Activated naive CD4-positive, alpha-beta T cell treated with anti-CD3 and anti-CD28 coated beads, Interleukin-2, amount 50 U/mL, for 16 hours (primary cell): ENCODE data around the gene RNF152.

Experiments used
- DNase-seq: peaks from one replicate; pipeline ENCODE4 v3.0.0-alpha.2; 2020

RNF152 gene

DNA sequence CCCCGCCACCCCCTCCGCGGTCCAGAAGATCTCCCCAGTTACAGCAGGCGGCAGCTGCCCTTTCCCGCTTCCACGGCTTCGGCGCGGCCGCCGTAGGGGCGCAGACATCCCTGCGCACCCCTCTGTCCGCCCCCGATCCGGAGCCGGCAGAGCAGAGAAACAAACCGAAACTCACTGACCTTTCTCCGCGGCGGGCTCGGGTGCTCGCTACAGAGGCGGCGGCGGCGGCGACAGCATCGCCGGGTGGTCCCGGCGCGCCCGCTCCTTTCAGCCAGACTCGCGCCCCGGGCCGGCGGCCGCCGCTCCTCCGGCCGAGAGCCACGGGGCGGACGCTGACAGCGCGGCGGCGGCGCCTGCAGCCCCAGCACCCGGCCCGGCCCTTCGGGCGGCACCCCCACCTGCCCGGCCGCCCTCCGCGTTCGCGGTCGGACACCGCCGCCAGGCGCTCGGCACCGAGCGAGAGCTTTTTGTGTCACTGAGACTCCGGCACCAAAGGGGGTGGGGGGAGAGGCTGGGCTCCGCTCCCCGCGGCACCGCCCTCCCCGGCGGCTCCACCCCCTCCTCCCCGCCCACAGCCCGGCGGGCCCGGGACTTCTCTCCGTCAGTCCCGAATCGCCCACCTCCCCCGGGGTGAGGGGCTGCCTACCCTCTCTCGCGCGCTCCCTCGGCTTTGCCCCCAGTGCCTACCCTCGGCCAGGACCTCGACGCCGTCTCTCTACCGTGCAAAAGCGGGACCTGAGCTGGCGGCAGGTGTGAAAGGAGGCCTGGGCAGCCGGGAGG is 1.4 kb upstream of the RNF152 start:
- DNase-seq: peak; percentile 73

DNA sequence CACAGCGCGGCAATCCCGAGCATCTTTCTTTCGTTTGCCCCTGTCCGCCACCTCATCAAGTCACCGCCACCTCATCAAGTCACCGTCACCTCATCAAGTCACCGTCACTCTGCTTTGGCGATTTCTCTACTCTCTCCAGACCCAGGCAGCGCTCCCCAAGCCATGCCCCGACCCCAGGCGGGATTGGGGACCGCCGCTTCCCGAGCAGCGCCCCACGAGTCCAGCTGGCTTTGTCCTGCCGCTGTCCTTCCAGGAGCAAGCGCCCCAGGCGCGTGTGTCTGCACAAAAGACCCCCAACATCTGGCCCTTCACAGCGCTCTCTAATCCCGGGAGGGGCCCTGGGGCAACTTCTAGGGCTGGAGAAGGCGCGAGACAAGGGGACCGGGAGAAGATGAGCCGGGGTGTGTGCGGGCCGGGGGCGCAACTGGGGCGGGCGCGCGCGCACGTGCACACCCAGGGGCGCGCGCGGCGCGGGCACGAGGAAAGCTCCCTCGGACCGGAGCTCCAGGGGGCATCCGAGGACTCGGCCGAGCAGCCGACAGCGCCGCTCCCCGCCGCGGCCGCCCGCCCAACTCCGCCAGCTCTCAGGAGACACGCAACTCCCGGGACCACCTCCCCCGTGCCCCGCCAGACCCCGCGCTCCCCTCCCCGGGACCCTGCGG is 633 bp upstream of the RNF152 start:
- peak; percentile 36 for DNase-seq

DNA sequence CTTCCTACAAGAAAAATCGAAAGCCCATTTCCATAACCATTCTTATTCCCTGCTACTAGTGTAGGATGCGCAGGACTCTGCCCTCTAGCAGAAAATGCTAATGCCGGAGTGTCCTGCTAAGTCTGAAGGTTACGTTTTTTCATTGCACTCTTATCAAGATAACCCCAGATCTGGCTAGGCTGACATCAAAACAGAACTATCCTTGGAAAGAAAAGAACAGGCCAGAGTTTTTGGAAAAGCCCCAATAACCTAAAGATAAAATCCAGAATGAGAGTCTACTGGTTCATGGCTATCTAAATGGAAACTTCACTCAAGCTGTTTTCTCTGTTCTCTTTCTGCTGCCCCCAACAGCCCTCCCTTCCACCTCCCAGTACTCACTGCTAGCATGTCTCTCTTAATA is 913 bp downstream of the RNF152 start:
- DNase-seq: no peak

GRCh38 chr18:61891271-61891670 is 1.5 kb downstream of the RNF152 start:
- no peak for DNase-seq

DNA sequence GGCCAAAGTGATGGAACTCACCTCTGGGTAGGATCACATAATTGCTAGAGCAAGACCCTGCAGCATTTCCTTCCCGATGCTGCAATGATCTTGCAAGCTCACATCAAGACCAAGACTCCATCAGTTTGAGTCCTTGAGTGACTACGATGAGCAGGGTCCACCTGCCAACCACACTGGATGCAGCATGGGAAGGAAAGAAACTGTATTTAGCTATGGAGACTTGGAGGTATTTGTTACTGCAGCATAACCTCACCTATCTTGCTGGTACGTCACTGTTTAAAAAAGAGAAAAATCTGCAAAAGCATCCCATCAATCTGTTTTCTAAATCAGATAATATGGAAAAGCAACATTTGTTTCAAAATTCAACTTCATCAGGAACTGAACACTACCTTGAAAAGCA is 2.5 kb downstream of the RNF152 start:
- DNase-seq: no peak

DNA sequence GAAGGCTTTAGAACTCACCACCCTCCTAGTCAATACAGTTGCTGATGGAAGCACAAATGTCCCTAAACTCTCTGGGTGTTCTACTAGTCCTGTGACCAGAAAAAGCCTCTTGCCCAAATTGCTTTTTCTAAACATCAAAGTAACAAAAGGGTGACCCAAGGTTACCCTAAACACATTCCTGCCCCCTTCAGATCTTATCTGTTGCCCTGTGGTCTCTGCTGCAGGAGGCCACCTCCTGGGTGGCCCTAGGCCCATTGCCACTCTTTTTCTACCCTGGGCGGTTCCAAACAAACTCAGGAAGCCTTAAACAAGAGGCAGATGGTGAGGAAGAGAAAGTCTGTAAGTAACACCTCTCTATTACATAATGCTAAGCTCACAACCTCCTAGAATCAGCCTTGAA is 3.3 kb downstream of the RNF152 start:
- DNase-seq: no peak

GRCh38 chr18:61888622-61889021 is 4.2 kb downstream of the RNF152 start:
- DNase-seq: no peak

GRCh38 chr18:61887838-61888237 is 5.0 kb downstream of the RNF152 start:
- no peak for DNase-seq

DNA sequence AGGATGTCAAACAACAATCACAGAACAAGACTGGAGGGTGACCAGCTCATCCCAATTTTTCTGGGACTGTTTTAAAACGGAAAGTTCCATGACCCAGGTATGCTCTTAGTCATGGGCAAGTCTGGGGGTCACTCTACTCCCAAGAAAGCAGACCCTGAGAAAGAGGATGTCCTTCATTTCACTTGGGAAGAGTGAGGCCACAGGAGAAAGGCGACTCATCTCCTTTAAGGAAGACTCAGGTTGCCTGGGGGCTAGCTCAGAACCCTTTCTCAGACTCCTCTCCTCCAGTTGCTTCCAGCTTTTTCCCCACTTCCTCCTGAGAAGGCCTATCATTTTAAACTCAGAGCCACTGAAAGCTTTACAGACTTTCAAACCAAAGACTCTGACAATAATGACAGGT is 9.3 kb downstream of the RNF152 start:
- no peak for DNase-seq

DNA sequence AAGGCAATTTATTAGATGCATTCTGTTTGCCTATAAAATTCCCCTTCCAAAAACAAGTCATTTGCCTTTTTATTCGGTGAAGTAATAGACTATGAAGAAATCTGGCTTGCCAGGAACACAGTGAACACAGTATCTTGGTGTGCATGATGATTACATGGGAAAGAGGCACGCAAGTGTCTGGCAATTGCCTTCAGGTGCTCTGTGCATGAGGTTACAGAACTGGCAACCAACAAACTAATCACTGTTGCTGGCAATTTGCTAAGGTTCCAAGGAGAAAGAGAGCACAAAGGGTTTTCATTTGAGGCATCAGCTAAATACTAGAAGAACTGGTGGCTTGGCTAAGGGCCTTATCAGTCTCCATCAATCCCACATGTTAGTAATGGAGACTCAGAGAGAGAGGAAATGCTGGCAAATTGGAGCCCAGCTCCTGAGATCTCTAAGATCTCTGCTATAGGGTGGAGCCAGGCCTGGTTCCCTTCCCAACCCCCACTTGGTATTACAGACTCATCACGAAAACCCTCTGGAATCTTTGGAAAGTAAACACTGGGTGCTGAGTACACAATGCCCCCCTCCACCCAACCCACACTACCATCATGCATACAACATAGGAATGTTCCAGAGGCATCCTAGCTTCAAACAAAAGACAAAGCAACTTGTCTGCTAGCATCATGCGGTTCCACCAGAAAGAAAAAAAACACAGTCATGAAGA is 10.4 kb downstream of the RNF152 start:
- DNase-seq: no peak

GRCh38 chr18:61876899-61877298 is 15.9 kb downstream of the RNF152 start:
- DNase-seq: no peak

GRCh38 chr18:61870151-61870550 is 22.7 kb downstream of the RNF152 start:
- no peak for DNase-seq

GRCh38 chr18:61869636-61870035 is 23.2 kb downstream of the RNF152 start:
- DNase-seq: no peak

DNA sequence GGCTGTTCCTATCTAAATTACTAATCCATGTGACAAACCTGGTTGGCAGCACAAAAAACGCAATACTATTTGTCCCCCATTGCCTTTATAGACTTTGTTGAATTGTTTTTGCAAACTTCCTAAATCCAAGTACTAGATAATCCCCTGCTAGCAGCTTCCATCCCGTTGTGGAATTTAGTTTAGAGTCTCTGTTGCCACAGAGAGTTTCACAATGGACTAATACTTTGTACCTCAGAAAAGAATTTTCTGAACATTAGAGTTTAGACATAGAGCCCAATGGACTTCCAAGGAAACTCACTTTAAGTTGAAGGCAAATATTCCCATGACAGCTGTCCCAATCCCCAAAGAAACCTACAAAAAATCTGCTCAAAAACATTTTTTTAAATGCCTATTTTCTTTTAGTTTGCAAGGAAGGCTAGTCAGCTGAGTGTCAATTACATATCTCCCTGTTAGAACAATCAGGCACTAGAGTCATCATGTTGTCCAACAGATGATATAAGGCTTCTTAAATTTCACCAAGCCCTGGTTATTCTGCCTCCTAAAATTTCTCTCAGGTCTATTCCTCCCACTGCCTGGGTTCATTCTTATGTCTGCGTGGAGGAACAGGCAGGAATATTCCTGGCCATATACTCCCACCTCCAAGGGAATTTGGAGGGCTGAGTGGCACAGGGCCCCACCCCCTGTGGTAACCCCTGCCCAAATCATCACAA is 27.2 kb downstream of the RNF152 start:
- no peak for DNase-seq

- DNase-seq: no peak
Observed at GRCh38 chr18:61861372-61861771, 31.4 kb downstream of the RNF152 start.

GRCh38 chr18:61860302-61860701 is 32.5 kb downstream of the RNF152 start:
- no peak for DNase-seq

DNA sequence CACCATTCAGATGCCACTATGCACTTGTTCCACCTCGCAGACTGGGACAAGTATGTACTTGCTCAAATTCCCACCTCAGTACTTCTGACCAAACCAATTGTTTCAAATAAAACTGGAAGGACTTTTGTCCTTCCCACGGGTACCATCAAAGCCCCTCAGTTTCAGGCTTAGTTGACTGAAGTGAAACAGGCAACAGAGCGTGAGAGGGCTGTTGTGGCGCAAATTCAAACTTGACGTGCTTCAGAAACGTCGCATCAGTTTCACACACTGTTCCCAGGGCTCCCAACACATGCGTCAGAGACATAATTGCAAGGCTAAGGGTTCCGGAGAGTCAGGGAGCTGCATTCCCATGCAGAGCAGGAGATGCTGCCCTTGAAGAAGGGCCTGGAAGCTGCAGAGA is 33.7 kb downstream of the RNF152 start:
- DNase-seq: no peak

DNA sequence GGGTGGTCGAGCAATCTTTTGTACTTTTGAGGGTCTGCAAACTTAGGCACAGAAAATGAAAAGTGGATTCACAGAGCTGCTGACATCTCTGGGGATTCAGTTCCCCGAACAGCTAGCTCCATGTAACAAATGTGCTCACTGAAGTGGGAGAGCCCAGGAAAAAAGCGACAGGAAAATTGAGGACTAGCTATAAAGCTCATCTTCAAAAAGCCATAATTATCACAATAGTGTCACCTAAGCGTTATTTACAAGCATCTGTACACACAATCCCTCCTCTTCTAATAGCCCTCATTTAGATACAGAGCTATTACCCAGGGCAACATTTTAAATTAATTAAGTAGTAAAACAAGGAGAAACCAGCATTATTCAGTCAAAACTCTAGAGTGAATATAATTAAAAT is 36.1 kb downstream of the RNF152 start:
- no peak for DNase-seq

- no peak for DNase-seq
Observed at GRCh38 chr18:61855449-61856378, 37.1 kb downstream of the RNF152 start.

GRCh38 chr18:61854578-61855448 is 38.0 kb downstream of the RNF152 start:
- DNase-seq: no peak

DNA sequence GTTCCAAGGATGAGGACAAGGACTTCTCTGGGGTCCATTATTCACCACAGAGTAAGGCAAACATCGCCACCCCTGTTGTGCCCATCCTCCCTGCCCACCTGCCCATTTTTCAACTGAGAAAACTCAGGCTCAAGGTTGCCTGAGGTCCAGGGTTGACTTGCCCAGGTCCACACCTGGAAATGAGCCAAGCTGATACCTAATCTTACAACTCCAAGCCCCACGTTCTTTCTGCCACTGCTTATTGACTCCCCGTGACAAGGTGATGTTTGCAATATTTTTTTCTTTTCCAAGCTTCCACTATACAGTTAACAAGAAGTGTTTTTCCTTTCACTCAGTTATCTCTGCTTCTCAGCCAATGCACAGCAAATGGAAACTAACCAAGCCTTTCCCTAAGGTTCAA is 39.0 kb downstream of the RNF152 start:
- no peak for DNase-seq
